ENCODE results near the gene OR8H3. TPM values are rescaled to one million over a fixed set of nuclear protein-coding genes. Genes with fewer than 3 reads are reported as not detected.
"Not testable (repeated sequence)": the region's sequence is repeated elsewhere in the genome, so short reads cannot be mapped to it uniquely, and the experiment has no call there.

The OR8H3 gene
- polyA plus RNA-seq: not detected
- long read RNA-seq, donor 1: 0 reads
- long read RNA-seq, donor 2: 0 reads
- long read RNA-seq, donor 3: 0 reads
- long read RNA-seq, donor 4: 0 reads
- long read RNA-seq, donor 5: 0 reads
- long read RNA-seq, donor 6: 0 reads
- long read RNA-seq, donor 7: 0 reads
- long read RNA-seq, donor 8: 0 reads
- long read RNA-seq, donor 9: 0 reads
- long read RNA-seq, donor 10: 0 reads

GRCh38 chr11:56122073-56122472, at the start of gene OR8H3:
TSS of gene OR8H3 (plus strand) at chr11:56122373. CDS start at chr11:56122373, 0 bp downstream.
- Histone ChIP-seq H3K4me1 (ENCODE audit: control insufficient read depth in 3 of 3, insufficient read depth in 2 of 3, low read depth in 1 of 3, low read length in 2 of 3) (no peaks in the 10 kb centered on the region), H3K36me3 (ENCODE audit: control insufficient read depth in 3 of 3, insufficient read depth in 2 of 3, low read depth in 1 of 3, low read length in 3 of 3) (no peaks in the 10 kb centered on the region), H3K9me3 (ENCODE audit: control insufficient read depth in 2 of 2, insufficient read depth in 1 of 2, low read depth in 1 of 2, low read length in 1 of 2) (peaks cover 0 to 2% of the 10 kb centered on the region in 2 donors), H3K4me3 (ENCODE audit: low read depth in 1 of 3, low read length in 3 of 3) (no peak within 1 kb of the TSS), H3K27ac (ENCODE audit: low read depth in 1 of 3, low read length in 2 of 3) (no peak within 1 kb of the TSS), H3K27me3 (ENCODE audit: control insufficient read depth in 3 of 3, insufficient read depth in 3 of 3, low read length in 3 of 3) (no peaks in the 10 kb centered on the region)
- WGBS, 3 donors: 73 to 81% (median 75%) methylated on average over 6 of the region's 6 CpGs
- FAIRE-seq (no peak), DNase-seq (no peak)

- Histone ChIP-seq H3K4me3 (ENCODE audit: low read depth in 1 of 3, low read length in 3 of 3) (no peak overlapping the region), H3K27me3 (ENCODE audit: control insufficient read depth in 3 of 3, insufficient read depth in 3 of 3, low read length in 3 of 3) (no peaks in the 10 kb centered on the region), H3K27ac (ENCODE audit: low read depth in 1 of 3, low read length in 2 of 3) (no peak overlapping the region), H3K9me3 (ENCODE audit: control insufficient read depth in 2 of 2, insufficient read depth in 1 of 2, low read depth in 1 of 2, low read length in 1 of 2) (no peaks in the 10 kb centered on the region), H3K4me1 (ENCODE audit: control insufficient read depth in 3 of 3, insufficient read depth in 2 of 3, low read depth in 1 of 3, low read length in 2 of 3) (no peaks in the 10 kb centered on the region), H3K36me3 (ENCODE audit: control insufficient read depth in 3 of 3, insufficient read depth in 2 of 3, low read depth in 1 of 3, low read length in 3 of 3) (no peaks in the 10 kb centered on the region)
- WGBS, 3 donors: 51 to 75% (median 67%) methylated on average over 3 of the region's 3 CpGs
- no peak for FAIRE-seq
- no peak for DNase-seq
Measured at GRCh38 chr11:56089697-56090096, 32.5 kb upstream of the OR8H3 start.

GRCh38 chr11:56093008-56093407, 29.2 kb upstream of the OR8H3 start, which contains the start of gene OR8I2:
TSS of gene OR8I2 (plus strand) at chr11:56093308. CDS start at chr11:56093308, 0 bp downstream.
- H3K4me3 ChIP-seq (ENCODE audit: low read depth in 1 of 3, low read length in 3 of 3): no peak within 1 kb of the TSS
- H3K27ac ChIP-seq (ENCODE audit: low read depth in 1 of 3, low read length in 2 of 3): no peak within 1 kb of the TSS
- 61 to 83% (median 71%) methylated on average over 3 of the region's 3 CpGs for WGBS, 3 donors
- FAIRE-seq (no peak), DNase-seq (no peak)
- no peaks in the 10 kb centered on the region for H3K27me3 ChIP-seq (ENCODE audit: control insufficient read depth in 3 of 3, insufficient read depth in 3 of 3, low read length in 3 of 3)
- no peaks in the 10 kb centered on the region for H3K9me3 ChIP-seq (ENCODE audit: control insufficient read depth in 2 of 2, insufficient read depth in 1 of 2, low read depth in 1 of 2, low read length in 1 of 2)
- H3K4me1 ChIP-seq (ENCODE audit: control insufficient read depth in 3 of 3, insufficient read depth in 2 of 3, low read depth in 1 of 3, low read length in 2 of 3): no peaks in the 10 kb centered on the region
- H3K36me3 ChIP-seq (ENCODE audit: control insufficient read depth in 3 of 3, insufficient read depth in 2 of 3, low read depth in 1 of 3, low read length in 3 of 3): no peaks in the 10 kb centered on the region

GRCh38 chr11:56103210-56103737, 18.9 kb upstream of the OR8H3 start, which contains the start of gene OR8H2:
TSS of gene OR8H2 (plus strand) at chr11:56103687. CDS start at chr11:56105043, 1,356 bp downstream.
- no peaks in the 10 kb centered on the region for H3K4me1 ChIP-seq (ENCODE audit: control insufficient read depth in 3 of 3, insufficient read depth in 2 of 3, low read depth in 1 of 3, low read length in 2 of 3)
- DNase-seq (no peak), FAIRE-seq (peak; percentile 82)
- no peaks in the 10 kb centered on the region for H3K9me3 ChIP-seq (ENCODE audit: control insufficient read depth in 2 of 2, insufficient read depth in 1 of 2, low read depth in 1 of 2, low read length in 1 of 2)
- H3K27me3 ChIP-seq (ENCODE audit: control insufficient read depth in 3 of 3, insufficient read depth in 3 of 3, low read length in 3 of 3): no peaks in the 10 kb centered on the region
- no peak within 1 kb of the TSS for H3K4me3 ChIP-seq (ENCODE audit: low read depth in 1 of 3, low read length in 3 of 3)
- H3K36me3 ChIP-seq (ENCODE audit: control insufficient read depth in 3 of 3, insufficient read depth in 2 of 3, low read depth in 1 of 3, low read length in 3 of 3): no peaks in the 10 kb centered on the region
- no peak within 1 kb of the TSS for H3K27ac ChIP-seq (ENCODE audit: low read depth in 1 of 3, low read length in 2 of 3)

GRCh38 chr11:56140151-56140661, 18.0 kb downstream of the OR8H3 start, which contains the start of gene OR8J3:
TSS of gene OR8J3 (minus strand) at chr11:56140201. CDS start at chr11:56137718, 2,483 bp downstream.
- Histone ChIP-seq H3K4me1 (ENCODE audit: control insufficient read depth in 3 of 3, insufficient read depth in 2 of 3, low read depth in 1 of 3, low read length in 2 of 3) (no peaks in the 10 kb centered on the region), H3K36me3 (ENCODE audit: control insufficient read depth in 3 of 3, insufficient read depth in 2 of 3, low read depth in 1 of 3, low read length in 3 of 3) (no peaks in the 10 kb centered on the region), H3K27me3 (ENCODE audit: control insufficient read depth in 3 of 3, insufficient read depth in 3 of 3, low read length in 3 of 3) (no peaks in the 10 kb centered on the region), H3K4me3 (ENCODE audit: low read depth in 1 of 3, low read length in 3 of 3) (no peak within 1 kb of the TSS), H3K27ac (ENCODE audit: low read depth in 1 of 3, low read length in 2 of 3) (no peak within 1 kb of the TSS), H3K9me3 (ENCODE audit: control insufficient read depth in 2 of 2, insufficient read depth in 1 of 2, low read depth in 1 of 2, low read length in 1 of 2) (peaks cover 0 to 3% of the 10 kb centered on the region in 2 donors)
- DNase-seq: no peak
- no peak for FAIRE-seq

- not testable (repeated sequence) for H3K4me3 ChIP-seq (ENCODE audit: low read depth in 1 of 3, low read length in 3 of 3); DNase-seq; FAIRE-seq; H3K36me3 ChIP-seq (ENCODE audit: control insufficient read depth in 3 of 3, insufficient read depth in 2 of 3, low read depth in 1 of 3, low read length in 3 of 3); H3K27me3 ChIP-seq (ENCODE audit: control insufficient read depth in 3 of 3, insufficient read depth in 3 of 3, low read length in 3 of 3); H3K9me3 ChIP-seq (ENCODE audit: control insufficient read depth in 2 of 2, insufficient read depth in 1 of 2, low read depth in 1 of 2, low read length in 1 of 2); H3K27ac ChIP-seq (ENCODE audit: low read depth in 1 of 3, low read length in 2 of 3); H3K4me1 ChIP-seq (ENCODE audit: control insufficient read depth in 3 of 3, insufficient read depth in 2 of 3, low read depth in 1 of 3, low read length in 2 of 3)
- WGBS, 3 donors: 90 to 96% (median 95%) methylated on average over 23 to 30 of the region's 30 CpGs
Measured at GRCh38 chr11:56143681-56144080, 21.5 kb downstream of the OR8H3 start.

- WGBS, 3 donors: 67 to 78% (median 74%) methylated on average over 1 of the region's 1 CpG
- Histone ChIP-seq H3K27me3 (ENCODE audit: control insufficient read depth in 3 of 3, insufficient read depth in 3 of 3, low read length in 3 of 3) (no peaks in the 10 kb centered on the region), H3K27ac (ENCODE audit: low read depth in 1 of 3, low read length in 2 of 3) (no peak overlapping the region), H3K4me3 (ENCODE audit: low read depth in 1 of 3, low read length in 3 of 3) (no peak overlapping the region), H3K9me3 (ENCODE audit: control insufficient read depth in 2 of 2, insufficient read depth in 1 of 2, low read depth in 1 of 2, low read length in 1 of 2) (peaks cover 0 to 27% of the 10 kb centered on the region in 2 donors), H3K36me3 (ENCODE audit: control insufficient read depth in 3 of 3, insufficient read depth in 2 of 3, low read depth in 1 of 3, low read length in 3 of 3) (no peaks in the 10 kb centered on the region), H3K4me1 (ENCODE audit: control insufficient read depth in 3 of 3, insufficient read depth in 2 of 3, low read depth in 1 of 3, low read length in 2 of 3) (no peaks in the 10 kb centered on the region)
- DNase-seq (no peak), FAIRE-seq (no peak)
Measured at GRCh38 chr11:56151376-56151775, 29.2 kb downstream of the OR8H3 start.

- 93 to 96% (median 95%) methylated on average over 15 of the region's 15 CpGs for WGBS, 3 donors
- H3K4me1 ChIP-seq (ENCODE audit: control insufficient read depth in 3 of 3, insufficient read depth in 2 of 3, low read depth in 1 of 3, low read length in 2 of 3): no peaks in the 10 kb centered on the region
- no peak overlapping the region for H3K27ac ChIP-seq (ENCODE audit: low read depth in 1 of 3, low read length in 2 of 3)
- DNase-seq (no peak), FAIRE-seq (no peak)
- H3K36me3 ChIP-seq (ENCODE audit: control insufficient read depth in 3 of 3, insufficient read depth in 2 of 3, low read depth in 1 of 3, low read length in 3 of 3): no peaks in the 10 kb centered on the region
- no peak overlapping the region for H3K4me3 ChIP-seq (ENCODE audit: low read depth in 1 of 3, low read length in 3 of 3)
- no peaks in the 10 kb centered on the region for H3K27me3 ChIP-seq (ENCODE audit: control insufficient read depth in 3 of 3, insufficient read depth in 3 of 3, low read length in 3 of 3)
- peaks cover 0 to 27% of the 10 kb centered on the region in 2 donors for H3K9me3 ChIP-seq (ENCODE audit: control insufficient read depth in 2 of 2, insufficient read depth in 1 of 2, low read depth in 1 of 2, low read length in 1 of 2)
Measured at GRCh38 chr11:56152333-56152732, 30.2 kb downstream of the OR8H3 start.

Measured in small intestine (tissue), 16 donors.